Mesodermal cell (in vitro differentiated cells): ENCODE results near the gene N4BP3.
"Not testable (repeated sequence)": the region's sequence is repeated elsewhere in the genome, so short reads cannot be mapped to it uniquely, and the experiment has no call there.

Experiments
- H3K27ac ChIP-seq: 2 replicates; pipeline ENCODE4 v1.7.0; 2013; ENCODE audit warnings: mild to moderate bottlenecking, low read depth, low read length, moderate library complexity; ENCODE audit not compliant: severe bottlenecking
- H3K36me3 ChIP-seq: 2 replicates; pipeline ENCODE4 v1.7.1; 2013; ENCODE audit warnings: mild to moderate bottlenecking, low read length, moderate library complexity; ENCODE audit not compliant: control insufficient read depth, insufficient read depth
- H3K4me1 ChIP-seq: one replicate; pipeline ENCODE4 v1.7.1; 2013; ENCODE audit warnings: mild to moderate bottlenecking, low read length; ENCODE audit not compliant: insufficient read depth, control insufficient read depth, poor library complexity, severe bottlenecking
- H3K4me3 ChIP-seq: 2 replicates; pipeline ENCODE4 v1.7.0; 2013; ENCODE audit warnings: low read length, control low read depth, mild to moderate bottlenecking; ENCODE audit not compliant: insufficient read depth, poor library complexity, severe bottlenecking; ENCODE audit errors: extremely low read depth
- H3K9me3 ChIP-seq: 2 replicates; pipeline ENCODE4 v1.7.1; 2013; ENCODE audit warnings: mild to moderate bottlenecking, low read length, moderate library complexity; ENCODE audit not compliant: control insufficient read depth
- WGBS, 2 experiments: methylation state at CpG; one replicate each; pipeline ENCODE4 v1.1.5; 2013; ENCODE audit warnings: missing lambda C conversion rate in 2 of 2; ENCODE audit not compliant: insufficient coverage in 2 of 2; 5-methylcytosine and 5-hydroxymethylcytosine counted together

The N4BP3 gene

DNA sequence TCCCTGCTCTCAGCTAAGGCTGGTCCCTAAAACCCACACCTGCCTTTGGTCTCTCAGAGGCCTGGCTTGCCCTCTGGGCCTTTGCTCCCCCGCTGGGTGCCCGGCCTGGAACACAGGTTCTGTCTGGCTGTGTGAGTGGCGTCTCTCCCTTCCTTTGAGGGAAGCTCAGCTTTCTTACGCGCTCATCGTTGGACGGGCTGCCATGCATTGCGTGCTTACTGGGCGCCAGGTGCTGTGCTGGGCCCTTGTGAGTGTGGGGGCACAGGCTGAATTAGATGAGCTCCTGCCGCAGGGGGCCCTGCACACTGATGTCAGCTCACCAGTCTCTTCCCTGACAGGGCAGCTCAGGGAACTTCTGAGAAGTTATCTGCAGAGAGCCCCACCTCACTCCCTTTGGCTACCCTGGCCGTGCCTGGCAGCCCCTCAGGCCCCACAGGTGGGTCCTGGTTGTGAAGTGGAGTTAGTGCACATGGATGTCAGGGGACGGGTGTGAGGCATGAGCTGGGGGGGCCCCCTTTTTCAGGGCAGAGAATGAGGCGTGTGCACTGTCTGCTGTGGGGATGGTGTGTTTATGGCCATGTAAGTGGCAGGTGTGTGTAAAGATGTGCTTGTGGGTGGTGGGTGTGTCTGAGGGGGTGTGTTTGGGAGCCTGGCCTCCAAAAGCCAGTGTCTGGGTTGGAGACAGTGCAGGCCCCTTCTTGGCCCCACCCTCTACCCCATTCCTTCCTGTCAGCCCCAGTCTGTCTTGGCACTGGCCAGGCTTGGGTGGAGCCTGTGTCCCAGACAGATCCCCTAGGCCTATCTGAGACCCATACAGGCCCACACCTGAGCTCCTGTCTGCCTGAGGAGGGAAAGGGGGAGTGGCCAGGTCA is 10.0 kb downstream of the N4BP3 start:
- peaks cover 16% of the 10 kb centered on the region for H3K36me3 ChIP-seq
- 85 to 92% methylated on average over 9 to 12 of the region's 13 CpGs for WGBS, 2 experiments
- H3K4me3 ChIP-seq = no peak overlapping the region
- no peaks in the 10 kb centered on the region for H3K9me3 ChIP-seq
- no peak overlapping the region for H3K27ac ChIP-seq
- H3K4me1 ChIP-seq = peaks cover 13% of the 10 kb centered on the region

- Histone ChIP-seq H3K9me3 (no peaks in the 10 kb centered on the region), H3K4me3 (no peak overlapping the region), H3K4me1 (peaks cover 13% of the 10 kb centered on the region), H3K36me3 (peaks cover 16% of the 10 kb centered on the region), H3K27ac (no peak overlapping the region)
- WGBS, 2 experiments = 86 to 90% methylated on average over 15 to 17 of the region's 18 CpGs
Observed at GRCh38 chr5:178123966-178124925, 10.9 kb downstream of the N4BP3 start.

DNA sequence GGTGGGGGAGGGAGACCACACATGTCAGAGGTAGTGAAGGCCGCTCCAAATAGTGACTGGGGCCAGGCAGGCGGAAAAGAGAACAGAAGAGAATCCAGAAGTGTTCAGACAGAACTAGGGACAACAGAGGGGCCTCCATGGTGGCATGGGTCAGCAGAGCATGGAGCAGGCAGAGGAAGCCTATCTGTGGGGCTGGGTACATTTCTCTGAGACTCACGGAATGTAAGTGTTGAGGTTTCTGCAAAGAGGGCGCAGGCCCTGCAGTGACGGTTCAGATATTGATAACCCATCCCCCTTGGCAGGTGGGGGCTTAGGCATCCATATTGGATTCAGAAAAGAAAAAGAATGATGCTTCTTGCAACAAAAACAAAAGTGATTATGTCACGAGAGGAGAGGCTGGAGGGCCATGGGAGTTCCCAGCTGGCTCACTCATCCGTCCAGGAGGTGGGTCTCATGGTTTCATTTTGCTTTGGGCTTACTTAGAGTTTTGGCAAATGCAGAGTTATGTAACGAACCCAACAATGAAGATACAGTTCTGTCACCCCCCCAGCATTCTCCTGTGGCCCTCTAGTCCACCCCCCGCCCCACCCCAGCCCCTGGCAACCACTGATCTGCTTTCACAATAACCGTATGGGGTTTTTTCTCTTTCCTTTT is 12.0 kb downstream of the N4BP3 start:
- WGBS, 2 experiments = 89 to 94% methylated on average over 7 of the region's 10 CpGs
- Histone ChIP-seq H3K36me3 (peaks cover 16% of the 10 kb centered on the region), H3K4me1 (peaks cover 13% of the 10 kb centered on the region), H3K9me3 (no peaks in the 10 kb centered on the region), H3K27ac (no peak overlapping the region), H3K4me3 (no peak overlapping the region)

- Histone ChIP-seq H3K4me3 (no peak overlapping the region), H3K27ac (peak overlapping the region; percentile 53), H3K36me3 (peaks cover 16% of the 10 kb centered on the region), H3K9me3 (no peaks in the 10 kb centered on the region), H3K4me1 (peaks cover 13% of the 10 kb centered on the region)
- WGBS, 2 experiments = 0 to 22% methylated on average over 1 to 3 of the region's 3 CpGs
Observed at GRCh38 chr5:178126556-178126955, 13.2 kb downstream of the N4BP3 start.

- H3K9me3 ChIP-seq, H3K4me3 ChIP-seq, H3K27ac ChIP-seq, H3K36me3 ChIP-seq: not testable (repeated sequence)
- peaks cover 13% of the 10 kb centered on the region for H3K4me1 ChIP-seq
- WGBS, 2 experiments = 91 to 92% methylated on average over 7 to 10 of the region's 14 CpGs
Observed at GRCh38 chr5:178127300-178128009, 14.1 kb downstream of the N4BP3 start.

- H3K36me3 ChIP-seq = no peaks in the 10 kb centered on the region
- no peak overlapping the region for H3K4me3 ChIP-seq
- H3K9me3 ChIP-seq = no peaks in the 10 kb centered on the region
- H3K27ac ChIP-seq = no peak overlapping the region
- WGBS, 2 experiments = 90 to 94% methylated on average over 5 to 6 of the region's 9 CpGs
- H3K4me1 ChIP-seq = peaks cover 13% of the 10 kb centered on the region
Observed at GRCh38 chr5:178129296-178129695, 16.0 kb downstream of the N4BP3 start.

GRCh38 chr5:178130234-178130575 is 16.9 kb downstream of the N4BP3 start:
- H3K36me3 ChIP-seq, H3K9me3 ChIP-seq: not testable (repeated sequence)
- H3K27ac ChIP-seq = peak overlapping the region; percentile 79
- peaks cover 10% of the 10 kb centered on the region for H3K4me1 ChIP-seq
- WGBS, 2 experiments = 7 to 36% methylated on average over 5 to 10 of the region's 11 CpGs
- peak overlapping the region; percentile 81 for H3K4me3 ChIP-seq

DNA sequence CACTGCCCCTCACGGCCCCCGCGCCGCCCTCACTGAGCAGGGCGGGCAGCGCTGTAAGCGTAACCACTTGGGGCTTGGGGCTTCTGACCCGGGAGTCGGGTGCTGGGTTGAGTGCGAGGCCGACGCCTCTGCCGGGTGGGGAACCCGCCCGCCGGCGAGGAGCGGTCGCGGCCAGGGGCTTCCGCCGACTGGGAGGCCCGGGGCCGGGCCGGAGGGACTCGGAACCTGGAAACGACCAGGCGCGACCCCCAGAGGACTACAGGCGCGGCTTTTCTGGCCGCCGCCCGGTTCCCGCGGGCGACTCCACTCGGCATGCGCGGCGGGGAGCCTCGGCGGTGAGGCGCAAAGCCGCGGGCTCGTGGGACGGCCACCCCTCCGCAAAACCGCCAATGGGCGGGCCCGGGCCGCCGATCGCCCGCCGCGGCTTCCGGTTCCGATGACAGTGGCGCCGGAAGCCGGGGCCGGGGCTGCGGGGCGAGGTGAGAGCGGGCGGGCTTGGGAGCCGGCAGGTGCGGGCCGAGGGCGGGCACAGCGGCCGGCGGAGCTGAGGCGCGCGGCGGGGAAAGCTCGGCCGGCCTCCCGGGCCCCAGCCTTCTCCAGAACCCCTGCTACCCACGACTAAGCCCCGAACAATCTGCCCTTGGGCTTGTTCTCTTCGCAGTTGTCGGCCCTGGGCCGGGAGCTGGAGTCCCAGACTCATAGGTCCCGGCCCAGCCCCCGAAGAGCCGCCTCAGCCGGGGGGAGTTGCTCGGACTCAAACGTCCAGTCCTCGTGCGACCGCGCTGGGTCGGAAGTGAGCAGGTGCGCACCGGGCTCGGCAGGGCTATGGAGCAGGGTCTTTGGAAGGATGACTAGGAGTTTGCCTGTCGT is 17.5 kb downstream of the N4BP3 start, which contains the start of gene RMND5B:
Gene RMND5B, plus strand, starts transcription at position 439 of the 870 bp plus-strand sequence. CDS start 7,106 bp downstream, outside the sequence.
- Histone ChIP-seq H3K4me3 (peak within 1 kb of the TSS; percentile 81), H3K4me1 (peaks cover 9% of the 10 kb centered on the region)
- WGBS, 2 experiments = 0 to 1% methylated on average over 55 to 97 of the region's 102 CpGs

GRCh38 chr5:178131446-178131996 is 18.2 kb downstream of the N4BP3 start:
- 28 to 30% methylated on average over 7 of the region's 10 CpGs for WGBS, 2 experiments
- Histone ChIP-seq H3K4me3 (peak overlapping the region; percentile 81), H3K27ac (peak overlapping the region; percentile 79), H3K36me3 (peaks cover 16% of the 10 kb centered on the region), H3K9me3 (no peaks in the 10 kb centered on the region), H3K4me1 (peaks cover 5% of the 10 kb centered on the region)

More for the DNA sequence above, 17.5 kb downstream of the N4BP3 start, which contains the start of gene RMND5B:
- Histone ChIP-seq H3K9me3 (no peaks in the 10 kb centered on the region), H3K36me3 (peaks cover 9% of the 10 kb centered on the region), H3K27ac (peak within 1 kb of the TSS; percentile 79)
